Fibroblast of the aortic adventitia (primary cell): ENCODE measurements around the gene BAHD1. TPM values are rescaled to one million over a fixed set of nuclear protein-coding genes. Genes with fewer than 3 reads are reported as not detected.

Experiments used
- DNase-seq: peaks from one replicate; pipeline ENCODE4 v3.0.0-alpha.2; 2010; ENCODE audit warnings: low read depth
- H3K4me3 ChIP-seq: 2 replicates; pipeline ENCODE4 v1.5.1; 2011; ENCODE audit warnings: low read depth, mild to moderate bottlenecking, control low read depth, low read length, moderate library complexity
- total RNA-seq: library from RNA; depleted of rRNA; stranded (reverse); fragments of >200 nt; gene quantifications from 2 replicates; pipeline ENCODE4 v1.2.3, GENCODE V29; 2012; ENCODE audit warnings: low replicate concordance
- TF ChIP-seq, protein P1 (sequence below): IDR thresholded peaks from 2 replicates; pipeline ENCODE4 v1.5.1; 2011; ENCODE audit warnings: mild to moderate bottlenecking, low read length, control low read depth, inconsistent platforms; ENCODE audit not compliant: insufficient read depth

Gene BAHD1
- total RNA-seq, 1 donor, result 9.0 TPM

DNA sequence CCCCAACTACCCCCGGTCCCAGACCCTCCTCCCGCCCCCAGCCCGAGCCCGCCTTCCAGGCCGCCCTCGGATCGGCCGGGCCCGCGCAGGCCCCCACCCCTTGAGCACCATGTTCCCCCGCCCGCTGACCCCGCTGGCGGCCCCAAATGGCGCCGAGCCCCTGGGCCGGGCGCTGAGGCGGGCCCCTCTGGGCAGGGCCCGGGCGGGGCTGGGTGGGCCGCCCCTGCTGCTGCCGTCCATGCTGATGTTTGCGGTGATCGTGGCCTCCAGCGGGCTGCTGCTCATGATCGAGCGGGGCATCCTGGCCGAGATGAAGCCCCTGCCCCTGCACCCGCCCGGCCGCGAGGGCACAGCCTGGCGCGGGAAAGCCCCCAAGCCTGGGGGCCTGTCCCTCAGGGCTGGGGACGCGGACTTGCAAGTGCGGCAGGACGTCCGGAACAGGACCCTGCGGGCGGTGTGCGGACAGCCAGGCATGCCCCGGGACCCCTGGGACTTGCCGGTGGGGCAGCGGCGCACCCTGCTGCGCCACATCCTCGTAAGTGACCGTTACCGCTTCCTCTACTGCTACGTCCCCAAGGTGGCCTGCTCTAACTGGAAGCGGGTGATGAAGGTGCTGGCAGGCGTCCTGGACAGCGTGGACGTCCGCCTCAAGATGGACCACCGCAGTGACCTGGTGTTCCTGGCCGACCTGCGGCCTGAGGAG lies 30.5 kb downstream of the BAHD1 start:
- TF ChIP-seq, protein P1, sequence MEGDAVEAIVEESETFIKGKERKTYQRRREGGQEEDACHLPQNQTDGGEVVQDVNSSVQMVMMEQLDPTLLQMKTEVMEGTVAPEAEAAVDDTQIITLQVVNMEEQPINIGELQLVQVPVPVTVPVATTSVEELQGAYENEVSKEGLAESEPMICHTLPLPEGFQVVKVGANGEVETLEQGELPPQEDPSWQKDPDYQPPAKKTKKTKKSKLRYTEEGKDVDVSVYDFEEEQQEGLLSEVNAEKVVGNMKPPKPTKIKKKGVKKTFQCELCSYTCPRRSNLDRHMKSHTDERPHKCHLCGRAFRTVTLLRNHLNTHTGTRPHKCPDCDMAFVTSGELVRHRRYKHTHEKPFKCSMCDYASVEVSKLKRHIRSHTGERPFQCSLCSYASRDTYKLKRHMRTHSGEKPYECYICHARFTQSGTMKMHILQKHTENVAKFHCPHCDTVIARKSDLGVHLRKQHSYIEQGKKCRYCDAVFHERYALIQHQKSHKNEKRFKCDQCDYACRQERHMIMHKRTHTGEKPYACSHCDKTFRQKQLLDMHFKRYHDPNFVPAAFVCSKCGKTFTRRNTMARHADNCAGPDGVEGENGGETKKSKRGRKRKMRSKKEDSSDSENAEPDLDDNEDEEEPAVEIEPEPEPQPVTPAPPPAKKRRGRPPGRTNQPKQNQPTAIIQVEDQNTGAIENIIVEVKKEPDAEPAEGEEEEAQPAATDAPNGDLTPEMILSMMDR, result no peak
- peak overlapping the region; percentile 76 for H3K4me3 ChIP-seq
- DNase-seq, result no peak

DNA sequence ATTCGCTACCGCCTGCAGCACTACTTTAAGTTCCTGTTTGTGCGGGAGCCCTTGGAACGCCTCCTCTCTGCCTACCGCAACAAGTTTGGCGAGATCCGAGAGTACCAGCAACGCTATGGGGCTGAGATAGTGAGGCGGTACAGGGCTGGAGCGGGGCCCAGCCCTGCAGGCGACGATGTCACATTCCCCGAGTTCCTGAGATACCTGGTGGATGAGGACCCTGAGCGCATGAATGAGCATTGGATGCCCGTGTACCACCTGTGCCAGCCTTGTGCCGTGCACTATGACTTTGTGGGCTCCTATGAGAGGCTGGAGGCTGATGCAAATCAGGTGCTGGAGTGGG lies 31.0 kb downstream of the BAHD1 start:
- TF ChIP-seq, protein P1, result no peak
- peak overlapping the region; percentile 76 for H3K4me3 ChIP-seq
- peak; percentile 27 for DNase-seq

DNA sequence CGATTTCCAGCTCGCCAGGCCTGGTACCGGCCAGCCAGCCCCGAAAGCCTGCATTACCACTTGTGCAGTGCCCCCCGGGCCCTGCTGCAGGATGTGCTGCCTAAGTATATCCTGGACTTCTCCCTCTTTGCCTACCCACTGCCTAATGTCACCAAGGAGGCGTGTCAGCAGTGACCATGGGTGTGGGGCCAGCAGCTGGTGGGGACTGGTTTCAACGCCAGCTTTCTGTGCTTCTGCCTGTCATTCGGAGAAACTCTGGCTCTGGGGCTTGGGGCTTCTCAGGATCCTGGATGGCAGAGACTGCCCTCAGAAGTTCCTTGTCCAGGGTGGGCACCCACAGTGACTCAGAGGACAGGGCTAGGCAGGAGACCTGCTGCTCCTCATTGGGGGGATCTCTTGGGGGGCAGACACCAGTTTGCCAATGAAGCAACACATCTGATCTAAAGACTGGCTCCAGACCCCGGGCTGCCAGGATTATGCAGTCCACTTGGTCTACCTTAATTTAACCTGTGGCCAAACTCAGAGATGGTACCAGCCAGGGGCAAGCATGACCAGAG lies 31.5 kb downstream of the BAHD1 start:
- no peak for DNase-seq
- TF ChIP-seq, protein P1, result no peak
- H3K4me3 ChIP-seq, result peak overlapping the region; percentile 76

DNA sequence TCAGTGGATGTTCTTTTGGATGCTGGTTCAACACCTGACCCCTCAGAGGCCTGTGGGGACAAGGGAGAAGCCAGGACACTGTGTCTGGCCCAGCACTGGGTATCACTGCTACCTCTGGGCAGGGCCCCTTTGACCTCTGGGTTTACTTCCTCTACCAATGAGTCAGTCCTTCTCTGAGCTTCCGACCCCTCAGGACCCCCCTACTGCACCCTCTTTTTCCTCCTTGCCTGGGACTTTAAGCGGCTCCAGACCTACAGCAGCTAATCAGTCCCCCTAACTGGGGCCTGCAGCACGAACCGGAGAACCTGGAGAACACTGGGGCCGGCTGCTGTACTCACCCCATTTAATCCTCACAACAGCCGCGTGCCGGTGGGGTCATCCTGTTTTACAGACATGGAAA lies 33.8 kb downstream of the BAHD1 start:
- no peak overlapping the region for H3K4me3 ChIP-seq
- no peak for DNase-seq
- TF ChIP-seq, protein P1, result no peak

DNA sequence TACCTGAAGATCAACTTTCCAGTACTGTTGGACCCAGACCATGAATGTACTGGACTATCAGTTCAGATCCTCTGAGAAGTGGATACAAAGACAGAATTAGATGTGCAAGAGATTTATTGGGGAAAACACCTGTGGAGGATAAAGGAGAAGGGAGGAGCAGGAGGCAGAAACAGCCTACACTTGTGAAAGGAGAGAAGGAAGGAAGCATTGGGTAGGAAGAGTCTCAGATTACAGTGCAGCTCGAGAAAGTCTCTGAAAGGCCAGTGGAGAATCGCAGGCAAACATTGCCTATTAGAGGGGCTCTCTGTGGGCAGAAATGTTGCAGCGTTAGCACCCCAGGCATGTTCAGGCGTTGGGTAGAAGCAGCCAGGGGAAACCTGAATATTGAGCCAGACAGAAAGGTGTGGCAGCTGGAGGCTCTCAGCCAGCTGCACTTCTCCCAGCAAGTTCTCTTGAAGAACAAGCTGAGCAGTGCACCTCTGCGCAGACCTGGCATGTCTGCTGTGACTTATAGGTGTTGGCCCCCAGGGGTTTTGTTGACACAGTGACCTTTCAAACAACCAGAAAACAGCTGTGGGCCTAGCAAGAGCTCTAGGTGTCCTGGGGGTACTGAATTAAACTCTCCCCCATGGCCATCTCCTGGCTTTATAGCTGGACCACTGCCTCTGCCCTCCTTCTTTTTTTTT lies 37.0 kb downstream of the BAHD1 start:
- no peak overlapping the region for H3K4me3 ChIP-seq
- no peak for DNase-seq
- TF ChIP-seq, protein P1, result no peak

DNA sequence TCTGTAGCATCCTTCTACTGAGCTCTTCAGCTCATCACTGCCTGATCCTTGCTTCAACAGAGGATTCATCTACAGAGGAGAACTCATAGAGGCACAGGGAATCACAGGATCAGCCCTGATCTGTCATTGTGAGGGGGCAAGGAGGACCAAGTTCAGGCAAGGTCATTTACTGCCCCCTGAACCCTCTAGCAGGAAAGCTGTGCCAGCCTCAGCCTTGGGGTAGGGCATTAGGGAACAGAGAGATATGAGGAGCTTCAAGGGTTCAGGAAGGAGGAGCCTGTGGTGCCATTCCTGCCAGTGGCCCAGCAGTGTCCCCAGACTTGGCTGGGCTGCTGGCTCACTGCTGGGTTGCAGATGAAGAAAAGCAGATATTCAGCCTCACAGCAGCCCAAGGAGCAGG lies 38.3 kb downstream of the BAHD1 start:
- TF ChIP-seq, protein P1, result no peak
- H3K4me3 ChIP-seq, result no peak overlapping the region
- no peak for DNase-seq
